Naive thymus-derived CD4-positive, alpha-beta T cell (primary cell): ENCODE data around the gene TMEM59. TPM values are rescaled to one million over a fixed set of nuclear protein-coding genes. Genes with fewer than 3 reads are reported as not detected.
A peak's percentile ranks its signal among the peaks of the same experiment; 100 is the strongest.
"Not testable (repeated sequence)": the region's sequence is repeated elsewhere in the genome, so short reads cannot be mapped to it uniquely, and the experiment has no call there.

Source experiments
- ATAC-seq: fragments of 150-1000 bp; cut with Tn5 transposase; 2 replicates; pipeline ENCODE4 v1.10.0; 2021; ENCODE audit warnings: mild to moderate bottlenecking, moderate library complexity
- CTCF ChIA-PET: fragments of 350-600 bp; sonication (Branson Sonifier 250); formaldehyde crosslinking; loops from one replicate; lab custom pipeline; 2021; ENCODE audit warnings: antibody characterized with exemption; lab: Charles Lee
- POLR2A ChIA-PET: fragments of 350-600 bp; sonication (Branson Sonifier 250); formaldehyde crosslinking; loops from one replicate; lab custom pipeline; 2021; ENCODE audit warnings: antibody characterized with exemption, inconsistent platforms; lab: Charles Lee
- DNase-seq, 9 donors: peaks; one replicate each; pipeline versions ENCODE4 v3.0.0 to v3.0.0-alpha.2; 2020 to 2022; ENCODE audit warnings: mixed read lengths in 1 of 9
- H3K27ac ChIP-seq: one replicate; pipeline ENCODE4 v1.7.0; 2013; ENCODE audit warnings: mild to moderate bottlenecking, low read depth, low read length, moderate library complexity
- H3K27me3 ChIP-seq, 2 donors: one replicate each; pipeline ENCODE4 v1.7.0; 2013; ENCODE audit warnings: low read length in 2 of 2, mild to moderate bottlenecking in 2 of 2, moderate library complexity in 2 of 2; ENCODE audit not compliant: control insufficient read depth in 2 of 2, insufficient read depth in 2 of 2
- H3K36me3 ChIP-seq, 3 experiments: 1 replicate in 2 of 3; 2 replicates in 1 of 3; pipeline ENCODE4 v1.7.0; 2013; ENCODE audit warnings: low read length in 3 of 3, mild to moderate bottlenecking in 3 of 3, moderate library complexity in 1 of 3; ENCODE audit not compliant: insufficient read depth in 3 of 3, control insufficient read depth in 2 of 3
- H3K4me1 ChIP-seq, 2 donors: one replicate each; pipeline ENCODE4 v1.7.0; 2013; ENCODE audit warnings: low read length in 2 of 2, mild to moderate bottlenecking in 2 of 2, moderate library complexity in 1 of 2; ENCODE audit not compliant: control insufficient read depth in 2 of 2, insufficient read depth in 2 of 2
- H3K4me3 ChIP-seq: 2 replicates; pipeline ENCODE4 v1.7.0; 2013; ENCODE audit warnings: mild to moderate bottlenecking, low read length
- H3K9me3 ChIP-seq, 3 experiments: 1 replicate in 2 of 3; 2 replicates in 1 of 3; pipeline ENCODE4 v1.7.0; 2013; ENCODE audit warnings: low read length in 3 of 3; ENCODE audit not compliant: control insufficient read depth in 2 of 3
- H3K27ac Mint-ChIP-seq, 9 donors: one replicate each; pipeline ENCODE4 v1.8.0; 2020 to 2022; ENCODE audit warnings: mixed read lengths in 9 of 9, mild to moderate bottlenecking in 8 of 9, moderate library complexity in 5 of 9, inconsistent platforms in 2 of 9
- H3K27me3 Mint-ChIP-seq, 5 donors: one replicate each; pipeline ENCODE4 v1.8.0; 2021 to 2022; ENCODE audit warnings: mixed read lengths in 5 of 5, mild to moderate bottlenecking in 1 of 5
- H3K36me3 Mint-ChIP-seq, 5 donors: one replicate each; pipeline ENCODE4 v1.8.0; 2020 to 2022; ENCODE audit warnings: mixed read lengths in 5 of 5, mild to moderate bottlenecking in 3 of 5, inconsistent platforms in 1 of 5
- H3K4me1 Mint-ChIP-seq, 7 donors: one replicate each; pipeline ENCODE4 v1.8.0; 2020 to 2022; ENCODE audit warnings: mixed read lengths in 7 of 7, mild to moderate bottlenecking in 3 of 7, inconsistent platforms in 1 of 7
- H3K4me3 Mint-ChIP-seq, 10 donors: one replicate each; pipeline ENCODE4 v1.8.0; 2020 to 2022; ENCODE audit warnings: mild to moderate bottlenecking in 10 of 10, mixed read lengths in 10 of 10, moderate library complexity in 6 of 10, inconsistent platforms in 2 of 10
- H3K9me3 Mint-ChIP-seq, 11 donors: one replicate each; pipeline ENCODE4 v1.8.0; 2020 to 2022; ENCODE audit warnings: mixed read lengths in 11 of 11, mild to moderate bottlenecking in 4 of 11, inconsistent platforms in 1 of 11, moderate library complexity in 1 of 11
- intact Hi-C, 2 donors: fragments of 100-400 bp; cut with micrococcal nuclease; formaldehyde crosslinking; loops; one replicate each; pipeline ENCODE4 v1.15.1; 2023
- polyA plus RNA-seq, 2 donors: library from polyadenylated mRNA; unstranded; fragments of 300-500 nt; fragmentation: Illumina TruSeq; gene quantifications; one replicate each; pipeline ENCODE4 v1.2.3, GENCODE V29; 2021
- total RNA-seq, 6 experiments: library from RNA in 5 of 6; stranded (reverse) in 5 of 6; gene quantifications; 1 replicate in 5 of 6; 2 replicates in 1 of 6; pipeline ENCODE4 v1.2.3 and lab custom pipeline; 2021 to 2026

TMEM59 gene
- total and polyA plus RNA-seq, 7 experiments from 2014 or later = 127 to 545 (median 185) TPM

DNA sequence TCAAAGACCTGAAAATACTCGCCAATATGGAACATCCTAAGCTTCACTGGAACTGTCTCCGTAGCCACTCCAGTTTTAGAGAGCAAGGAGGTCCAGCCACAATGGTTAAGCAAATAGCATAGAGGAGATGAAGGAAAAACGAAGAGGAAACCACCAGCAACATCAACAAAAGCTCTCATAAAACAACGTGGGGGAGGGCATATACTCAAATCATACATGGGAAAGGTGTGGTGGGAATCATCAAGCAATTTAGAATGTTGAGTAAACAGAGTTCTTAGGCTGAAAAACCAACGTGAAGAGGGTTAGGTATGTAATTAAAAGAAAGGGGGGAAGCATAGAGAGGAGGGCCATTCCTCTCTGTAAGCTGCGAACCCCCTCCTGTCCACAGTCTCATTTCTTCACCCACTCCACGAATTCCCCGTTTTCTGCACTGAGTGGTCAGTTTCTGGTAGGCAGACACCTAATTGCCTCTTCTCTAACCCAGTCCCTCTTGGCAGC is 1.0 kb downstream of the TMEM59 start:
- ChIA-PET POLR2A (interaction anchor here (0.7 to 2.1 kb wide), 6 partner anchors 9 to 729 kb away, joined by 3 to 17 read pairs (median 4); partner anchors contain the start of genes IFT25, LRRC42 and NDC1), CTCF (interaction anchor here (0.8 to 1.1 kb wide), 3 partner anchors 10 to 750 kb away, joined by 3 to 4 read pairs (median 3); no protein-coding TSS in a partner anchor)
- Histone ChIP-seq H3K4me1 (peaks cover 23 to 46% of the 10 kb centered on the region in 2 donors), H3K27ac (peak overlapping the region; percentile 92), H3K36me3 (peaks cover 0 to 7% (median 0%) of the 10 kb centered on the region in 3 experiments), H3K27me3 (no peaks in the 10 kb centered on the region), H3K4me3 (peak overlapping the region; percentile 94), H3K9me3 (no peaks in the 10 kb centered on the region)
- DNase-seq (no peak), ATAC-seq (no peak)
- H3K4me3 Mint-ChIP-seq = no peak overlapping the region
- H3K36me3 Mint-ChIP-seq = peaks cover 0 to 9% (median 0%) of the 10 kb centered on the region in 5 donors
- intact Hi-C loops = loop anchor here (2.0 to 10.0 kb wide), 10 partner anchors 233 to 1995 kb away; partner anchors contain the start of genes BTF3L4 (in 1 of the 2), CC2D1B (in 1 of the 2), CPT2 (in 1 of the 2) and LRP8 (in 1 of the 2)
- H3K9me3 Mint-ChIP-seq = no peaks in the 10 kb centered on the region
- no peak overlapping the region for H3K27ac Mint-ChIP-seq
- H3K27me3 Mint-ChIP-seq = no peaks in the 10 kb centered on the region
- peaks cover 15 to 62% (median 52%) of the 10 kb centered on the region in 7 donors for H3K4me1 Mint-ChIP-seq

DNA sequence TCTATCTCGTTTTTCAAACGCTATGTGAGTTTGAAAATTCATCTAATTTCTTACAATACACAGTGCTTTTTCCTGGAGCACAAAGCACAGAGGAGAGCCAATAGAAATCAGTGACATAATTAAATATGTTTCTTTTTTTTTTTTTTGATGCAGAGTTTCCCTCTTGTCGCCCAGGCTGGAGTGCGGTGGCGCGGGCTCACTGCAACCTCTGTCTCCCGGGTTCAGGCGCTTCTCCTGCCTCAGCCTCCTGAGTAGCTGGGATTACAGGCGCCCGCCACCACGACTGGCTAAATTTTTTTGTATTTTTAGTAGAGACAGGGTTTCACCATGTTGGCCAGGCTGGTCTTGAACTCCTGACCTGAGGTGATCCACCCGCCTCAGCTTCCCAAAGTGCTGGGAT is 2.6 kb downstream of the TMEM59 start:
- peak overlapping the region in 7 of 10 donors; percentile 6 to 79 (median 45) for H3K4me3 Mint-ChIP-seq
- ATAC-seq = not testable (repeated sequence)

GRCh38 chr1:54047384-54048305 is 5.4 kb downstream of the TMEM59 start:
- Histone ChIP-seq H3K4me3 (no peak overlapping the region), H3K27me3 (no peaks in the 10 kb centered on the region), H3K9me3 (no peaks in the 10 kb centered on the region), H3K4me1 (peaks cover 14 to 35% of the 10 kb centered on the region in 2 donors), H3K36me3 (peaks cover 1 to 22% (median 6%) of the 10 kb centered on the region in 3 experiments), H3K27ac (peak overlapping the region; percentile 22)
- Mint-ChIP-seq H3K9me3 (no peaks in the 10 kb centered on the region), H3K4me1 (peaks cover 11 to 60% (median 57%) of the 10 kb centered on the region in 7 donors), H3K27me3 (no peaks in the 10 kb centered on the region), H3K36me3 (peaks cover 2 to 21% (median 6%) of the 10 kb centered on the region in 5 donors), H3K27ac (peak overlapping the region in 7 of 9 donors; percentile 8 to 62 (median 51)), H3K4me3 (peak overlapping the region in 6 of 10 donors; percentile 0 to 61 (median 32))
- POLR2A ChIA-PET = no interaction called here
- ATAC-seq = no peak
- intact Hi-C loops = no loop called here
- no peak for DNase-seq
- CTCF ChIA-PET = interaction anchor here (1.1 kb wide), 1 partner anchor 16 kb away, joined by 3 read pairs; no protein-coding TSS in a partner anchor

More for the DNA sequence above, 2.6 kb downstream of the TMEM59 start:
- H3K27ac ChIP-seq, H3K9me3 Mint-ChIP-seq, H3K27me3 ChIP-seq, H3K4me3 ChIP-seq, H3K36me3 Mint-ChIP-seq, H3K27me3 Mint-ChIP-seq, DNase-seq, H3K36me3 ChIP-seq, H3K9me3 ChIP-seq: not testable (repeated sequence)
- POLR2A ChIA-PET = interaction anchor here (1.7 kb wide), 1 partner anchor 213 kb away, joined by 4 read pairs; the partner anchor contains the start of gene NDC1
- CTCF ChIA-PET = interaction anchor here (0.7 to 1.0 kb wide), 2 partner anchors 190 to 731 kb away, joined by 3 read pairs; no protein-coding TSS in a partner anchor
- peak overlapping the region in 2 of 9 donors; percentile 36 to 43 for H3K27ac Mint-ChIP-seq
- H3K4me1 ChIP-seq = peaks cover 23 to 46% of the 10 kb centered on the region in 2 donors
- intact Hi-C loops = loop anchor here (5.0 to 10.0 kb wide), 7 partner anchors 234 to 1993 kb away; partner anchors contain the start of genes BTF3L4 (in 1 of the 2), CC2D1B (in 1 of the 2), CPT2 (in 1 of the 2) and LRP8 (in 1 of the 2)
- H3K4me1 Mint-ChIP-seq = peaks cover 7 to 63% (median 59%) of the 10 kb centered on the region in 7 donors

DNA sequence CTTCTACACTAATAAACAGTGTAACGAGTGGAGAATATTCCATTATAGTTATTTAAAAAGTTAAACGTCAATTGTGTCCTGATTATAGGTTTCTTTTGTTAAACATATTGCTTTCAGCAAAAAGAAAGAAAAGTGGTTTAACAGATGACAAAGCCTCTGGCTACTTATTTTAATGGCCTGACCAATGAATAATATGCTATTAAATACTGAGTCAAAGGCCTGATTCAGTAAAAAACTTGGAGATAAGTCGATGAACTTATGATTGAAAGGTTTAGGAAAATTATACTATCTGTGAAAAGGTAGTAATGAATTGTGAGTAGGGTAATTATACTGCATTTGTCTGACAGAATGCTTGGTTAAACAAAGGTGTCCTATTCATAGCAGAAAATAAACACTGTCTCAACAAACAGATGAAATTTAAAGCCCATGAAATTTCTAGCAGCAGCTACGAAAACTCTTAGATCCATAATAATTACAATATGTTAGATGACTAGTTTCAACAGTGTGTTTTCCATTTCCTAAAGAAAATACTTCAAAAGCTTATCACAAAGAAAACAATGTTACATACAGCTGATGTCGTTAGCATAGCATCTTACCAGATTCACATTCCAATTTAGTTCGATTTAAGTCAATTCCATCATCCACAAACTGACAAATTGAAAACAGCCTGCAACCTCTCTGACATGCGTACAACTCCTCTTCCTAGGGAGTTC is 6.2 kb downstream of the TMEM59 start:
- Histone ChIP-seq H3K27me3 (no peaks in the 10 kb centered on the region), H3K36me3 (peaks cover 7 to 30% (median 14%) of the 10 kb centered on the region in 3 experiments), H3K4me3 (no peak overlapping the region), H3K27ac (peak overlapping the region; percentile 9), H3K4me1 (peaks cover 14 to 30% of the 10 kb centered on the region in 2 donors), H3K9me3 (no peaks in the 10 kb centered on the region)
- POLR2A ChIA-PET = no interaction called here
- Mint-ChIP-seq H3K36me3 (peaks cover 3 to 29% (median 10%) of the 10 kb centered on the region in 5 donors), H3K9me3 (no peaks in the 10 kb centered on the region), H3K4me3 (peak overlapping the region in 6 of 10 donors; percentile 0 to 61 (median 32)), H3K27ac (peak overlapping the region in 7 of 9 donors; percentile 8 to 62 (median 51)), H3K27me3 (no peaks in the 10 kb centered on the region), H3K4me1 (peaks cover 11 to 60% (median 57%) of the 10 kb centered on the region in 7 donors)
- DNase-seq (no peak), ATAC-seq (no peak)
- intact Hi-C loops = no loop called here
- CTCF ChIA-PET = no interaction called here

DNA sequence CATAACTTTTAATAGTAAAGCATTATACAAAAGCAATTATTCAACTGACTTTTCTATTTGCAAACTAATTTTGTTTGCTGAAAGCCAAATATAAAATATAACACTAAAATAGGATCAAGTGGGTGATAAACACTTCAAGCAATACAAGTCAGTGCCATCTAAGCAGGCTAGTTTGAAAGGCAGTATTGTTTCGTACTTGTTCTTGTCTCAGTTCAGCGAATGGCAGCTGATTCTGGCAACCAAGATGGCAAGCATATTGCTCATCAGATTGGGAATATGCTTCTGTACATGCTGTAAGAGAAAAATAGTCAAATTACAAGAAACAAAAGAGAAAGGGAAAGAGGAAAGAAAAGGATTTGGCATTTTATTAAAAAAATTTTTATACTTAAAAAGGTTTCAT is 7.5 kb downstream of the TMEM59 start:
- Histone ChIP-seq H3K27me3 (no peaks in the 10 kb centered on the region), H3K4me3 (no peak overlapping the region), H3K4me1 (peaks cover 8 to 20% of the 10 kb centered on the region in 2 donors), H3K27ac (no peak overlapping the region), H3K9me3 (no peaks in the 10 kb centered on the region), H3K36me3 (peaks cover 7 to 40% (median 23%) of the 10 kb centered on the region in 3 experiments)
- Mint-ChIP-seq H3K27me3 (no peaks in the 10 kb centered on the region), H3K4me3 (no peak overlapping the region), H3K9me3 (no peaks in the 10 kb centered on the region), H3K4me1 (peaks cover 8 to 59% (median 53%) of the 10 kb centered on the region in 7 donors), H3K36me3 (peaks cover 3 to 34% (median 14%) of the 10 kb centered on the region in 5 donors), H3K27ac (peak overlapping the region in 2 of 9 donors; percentile 15 to 38)
- intact Hi-C loops = no loop called here
- ChIA-PET CTCF (no interaction called here), POLR2A (no interaction called here)
- ATAC-seq (no peak), DNase-seq (no peak)
